HuH-7.5 (cell line): Measurements from ENCODE around the gene ACSL4.
"Not testable (repeated sequence)": the region's sequence is repeated elsewhere in the genome, so short reads cannot be mapped to it uniquely, and the experiment has no call there.

Experiments used
- DNase-seq: peaks from one replicate; pipeline ENCODE4 v3.0.0; 2011; ENCODE audit warnings: low spot score

ACSL4 gene

DNA sequence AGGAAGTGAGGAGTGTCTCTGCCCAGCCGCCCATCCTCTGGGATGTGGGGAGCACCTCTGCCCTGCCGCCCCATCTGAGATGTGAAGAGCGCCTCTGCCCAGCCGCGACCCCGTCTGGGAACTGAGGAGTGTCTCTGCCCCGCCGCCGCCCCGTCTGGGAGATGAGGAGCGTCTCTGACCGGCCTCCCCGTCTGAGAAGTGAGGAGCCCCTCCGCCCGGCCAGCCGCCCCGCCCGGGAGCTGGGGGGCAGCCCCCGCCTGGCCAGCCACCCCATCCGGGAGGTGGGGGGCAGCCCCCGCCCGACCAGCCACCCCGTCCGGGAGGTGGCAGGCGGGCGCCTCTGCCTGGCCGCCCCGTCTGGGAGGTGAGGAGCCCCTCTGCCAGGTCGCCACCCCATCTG, 61.9 kb downstream of the ACSL4 start:
- DNase-seq = not testable (repeated sequence)

DNA sequence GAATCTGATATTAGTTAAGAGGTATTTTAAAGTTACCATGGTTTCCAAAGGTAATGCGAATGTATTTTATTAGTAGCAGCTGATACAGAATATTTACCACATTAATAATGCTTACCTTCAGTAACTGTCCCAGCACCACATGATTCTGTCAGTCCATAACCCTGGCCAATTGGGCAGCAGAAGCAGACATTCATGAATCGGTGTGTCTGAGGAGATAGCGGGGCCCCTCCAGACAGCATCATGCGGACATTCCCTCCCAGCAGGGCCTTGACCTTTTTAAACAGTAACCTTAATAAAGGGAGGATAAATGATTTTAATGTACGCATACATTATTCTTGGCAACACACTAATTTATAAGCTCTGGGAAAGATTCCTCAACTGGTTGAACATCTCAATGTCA, 65.1 kb downstream of the ACSL4 start:
- DNase-seq = no peak

DNA sequence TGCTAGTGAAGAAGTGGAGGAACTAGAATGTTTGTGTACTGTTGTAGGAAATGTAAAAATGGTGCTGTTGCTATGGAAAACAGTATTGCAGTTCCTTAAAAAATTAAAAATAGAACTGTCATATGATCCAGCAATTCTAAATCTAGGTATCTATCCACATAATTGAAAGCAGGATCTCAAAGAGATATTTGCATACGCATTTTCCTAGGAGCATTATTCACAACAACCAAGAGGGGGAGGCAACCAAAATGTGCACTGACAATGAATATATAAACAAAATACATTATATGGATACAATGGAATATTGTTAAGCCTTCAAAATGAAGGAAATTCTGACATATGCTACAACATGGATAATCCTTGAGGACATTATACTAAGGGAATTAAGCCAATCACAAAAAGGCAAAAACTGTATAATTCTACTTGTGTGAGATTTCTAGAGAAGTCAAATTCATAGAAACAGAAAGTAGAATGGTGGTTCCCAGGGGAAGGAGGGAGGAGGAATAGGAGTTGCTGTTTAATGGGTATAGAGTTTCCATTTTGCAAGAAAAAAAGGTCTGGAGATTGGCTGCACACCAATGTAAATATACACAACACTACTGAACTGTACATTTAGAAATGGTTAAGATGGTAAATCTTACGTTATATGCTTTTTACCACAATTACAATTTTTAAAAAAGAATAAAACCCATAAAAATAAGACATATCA, 72.5 kb downstream of the ACSL4 start:
- DNase-seq = no peak

DNA sequence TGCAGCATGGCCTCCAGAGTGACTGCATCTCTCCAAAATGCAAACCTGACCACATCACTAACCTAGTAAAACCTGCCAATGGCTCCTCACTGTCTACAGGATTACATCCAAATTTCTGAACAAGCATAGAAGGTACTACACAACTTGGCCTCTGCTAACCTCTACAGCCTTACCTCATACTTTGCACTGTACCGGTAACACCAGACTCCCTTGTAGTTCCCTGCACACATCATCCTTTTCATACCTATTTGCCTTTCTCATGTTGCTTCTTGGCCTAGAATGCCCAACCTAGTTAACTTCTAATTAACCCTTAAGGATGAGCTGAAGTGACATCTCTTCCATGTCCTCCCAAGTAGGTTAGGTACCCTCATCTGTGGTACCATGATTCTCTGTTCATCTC, 74.7 kb downstream of the ACSL4 start:
- DNase-seq = no peak

DNA sequence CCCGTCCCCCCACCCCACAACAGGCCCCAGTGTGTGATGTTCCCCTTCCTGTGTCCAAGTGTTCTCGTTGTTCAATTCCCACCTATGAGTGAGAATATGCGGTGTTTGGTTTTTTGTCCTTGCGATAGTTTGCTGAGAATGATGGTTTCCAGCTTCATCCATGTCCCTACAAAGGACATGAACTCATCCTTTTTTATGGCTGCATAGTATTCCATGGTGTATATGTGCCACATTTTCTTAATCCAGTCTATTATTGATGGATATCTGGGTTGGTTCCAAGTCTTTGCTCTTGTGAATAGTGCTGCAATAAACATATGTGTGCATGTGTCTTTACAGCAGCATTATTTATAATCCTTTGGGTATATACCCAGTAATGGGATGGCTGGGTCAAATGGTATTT, 75.7 kb downstream of the ACSL4 start:
- not testable (repeated sequence) for DNase-seq

DNA sequence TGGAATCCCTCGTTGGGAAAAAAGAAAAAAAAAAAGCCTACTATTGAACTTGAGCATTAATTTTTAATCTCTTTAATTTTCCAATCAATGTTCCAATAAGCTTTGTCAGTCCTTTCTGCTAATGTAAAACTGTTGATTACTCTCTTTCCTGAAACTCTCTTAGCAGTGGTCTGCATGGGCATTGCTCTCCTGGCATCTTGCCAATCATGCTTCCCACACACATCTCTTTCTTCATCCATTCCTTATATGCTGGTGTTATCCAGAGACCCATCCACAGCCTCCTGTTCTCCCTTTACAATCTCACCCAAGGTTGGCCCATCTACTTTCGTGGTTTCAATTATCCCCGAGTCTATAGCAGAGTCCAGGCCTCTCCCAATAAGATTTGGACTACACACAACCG, 76.3 kb downstream of the ACSL4 start:
- no peak for DNase-seq

DNA sequence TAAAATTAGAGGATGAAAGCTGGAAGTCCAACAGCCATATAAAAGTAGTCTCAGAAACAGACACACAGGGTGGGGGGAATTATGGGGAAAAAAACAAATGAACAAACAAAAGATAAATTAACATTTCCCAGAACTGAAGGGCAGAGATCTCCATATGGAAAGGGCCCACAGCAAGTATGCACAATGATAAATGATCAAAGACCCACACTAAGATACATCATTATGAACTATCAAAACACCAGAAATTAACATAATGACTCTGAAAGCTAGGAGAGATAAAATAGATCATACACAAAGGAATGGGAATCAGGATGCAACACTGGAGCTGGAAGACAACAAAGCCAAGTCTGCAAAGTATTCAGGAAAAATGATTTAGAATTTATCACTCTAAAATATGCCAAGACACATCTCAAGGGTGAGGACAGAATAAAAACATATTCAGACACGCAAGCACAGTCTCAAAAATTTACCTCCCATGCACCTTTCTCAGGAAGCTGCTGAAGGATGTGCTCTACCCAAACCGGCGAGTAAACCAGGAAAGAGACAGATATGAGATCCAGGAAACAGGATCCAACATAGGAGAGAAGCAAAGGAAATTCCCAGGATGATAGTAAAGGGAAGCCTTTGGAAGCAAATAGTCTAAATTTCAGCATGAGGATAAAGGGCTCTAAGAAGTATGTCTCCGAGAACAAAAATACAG, 77.4 kb downstream of the ACSL4 start:
- DNase-seq = no peak

DNA sequence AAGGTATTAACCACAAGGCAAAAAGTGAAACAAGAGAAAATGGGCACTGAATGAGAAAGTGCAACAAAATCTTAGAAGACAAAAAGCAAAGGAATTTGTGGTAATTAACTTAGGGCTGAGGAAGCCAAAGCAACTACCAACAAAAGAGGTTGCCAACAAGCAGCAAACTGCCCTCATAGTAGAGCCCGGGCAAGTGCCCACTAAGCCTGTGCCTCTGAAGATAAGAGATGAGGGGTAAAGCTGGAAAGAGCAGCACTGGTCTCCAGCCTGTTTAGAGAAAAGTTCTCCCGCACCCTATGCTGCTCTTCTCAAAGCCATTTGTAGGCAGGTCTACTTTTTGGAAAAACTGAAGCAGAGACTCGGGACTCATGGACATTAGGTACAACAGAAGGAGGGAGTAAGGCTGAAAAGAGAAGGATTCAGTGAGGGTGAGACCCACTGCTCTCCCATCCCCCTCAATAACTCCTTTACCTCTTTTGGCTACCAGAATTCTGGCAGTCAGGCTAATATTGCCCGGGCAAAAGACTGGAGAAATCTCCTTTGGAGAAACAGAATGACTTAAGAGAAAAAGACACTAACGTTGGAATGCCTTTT, 78.4 kb downstream of the ACSL4 start:
- no peak for DNase-seq

DNA sequence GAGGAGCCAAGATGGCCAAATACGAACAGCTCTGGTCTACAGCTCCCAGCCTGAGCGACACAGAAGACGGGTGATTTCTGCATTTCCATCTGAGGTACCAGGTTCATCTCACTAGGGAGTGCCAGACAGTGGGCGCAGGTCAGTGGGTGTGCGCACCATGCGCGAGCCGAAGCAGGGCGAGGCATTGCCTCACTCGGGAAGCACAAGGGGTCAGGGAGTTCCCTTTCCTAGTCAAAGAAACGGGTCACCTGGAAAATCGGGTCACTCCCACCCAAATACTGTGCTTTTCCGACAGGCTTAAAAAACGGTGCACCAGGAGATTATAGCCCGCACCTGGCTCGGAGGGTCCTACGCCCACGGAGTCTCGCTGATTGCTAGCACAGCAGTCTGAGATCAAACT, 88.4 kb downstream of the ACSL4 start:
- DNase-seq = not testable (repeated sequence)

DNA sequence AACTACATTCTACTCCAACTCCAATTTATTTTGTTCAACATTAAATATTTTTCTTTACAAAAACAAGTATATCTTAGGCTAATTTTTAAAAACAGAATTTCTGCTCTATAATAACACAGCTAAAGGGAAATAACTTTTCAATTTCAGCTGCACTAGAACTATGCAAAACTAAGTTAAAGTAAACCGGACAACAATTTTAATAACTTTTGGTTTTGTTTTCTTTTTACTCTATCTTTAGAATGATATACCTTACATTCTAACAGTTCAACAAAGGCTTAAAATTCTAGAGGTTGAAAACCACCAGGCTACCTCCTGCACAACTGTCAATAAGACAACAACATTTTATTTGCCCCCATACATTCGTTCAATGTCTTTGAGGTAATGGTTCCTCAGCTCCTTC, 89.4 kb downstream of the ACSL4 start:
- no peak for DNase-seq

DNA sequence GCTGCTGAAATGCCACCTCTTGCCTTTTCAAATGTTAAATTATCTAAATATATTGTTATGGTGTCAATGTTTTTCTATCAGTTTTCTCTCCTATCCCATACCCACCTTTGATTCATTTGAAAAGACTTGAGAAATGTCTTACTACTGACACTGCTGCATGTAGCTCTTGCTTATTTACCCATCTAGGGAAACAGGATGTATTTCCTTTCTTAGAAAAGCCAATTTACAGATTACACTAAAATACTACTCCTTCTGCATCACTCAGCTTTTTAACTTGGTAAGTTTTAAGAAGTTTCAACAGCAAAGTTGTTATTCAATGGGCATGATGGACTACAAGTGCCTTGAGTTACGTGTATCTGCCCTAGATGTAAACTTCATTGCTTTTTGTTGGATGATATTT, 94.9 kb downstream of the ACSL4 start:
- no peak for DNase-seq

DNA sequence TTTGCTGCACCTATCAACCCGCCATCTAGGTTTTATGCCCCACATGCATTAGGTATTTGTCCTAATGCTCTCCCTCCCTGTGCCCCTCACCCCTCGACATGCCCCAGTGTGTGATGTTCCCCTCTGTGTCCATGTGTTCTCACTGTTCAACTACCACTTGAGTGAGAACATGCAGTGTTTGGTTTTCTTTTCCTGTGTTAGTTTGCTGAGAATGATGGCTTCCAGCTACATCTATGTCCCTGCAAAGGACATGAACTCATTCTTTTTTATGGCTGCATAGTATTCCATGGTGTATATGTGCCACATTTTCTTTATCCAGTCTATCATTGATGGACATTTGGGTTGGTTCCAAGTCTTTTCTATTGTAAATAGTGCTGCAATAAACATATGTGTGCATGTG, 95.6 kb downstream of the ACSL4 start:
- DNase-seq = not testable (repeated sequence)

DNA sequence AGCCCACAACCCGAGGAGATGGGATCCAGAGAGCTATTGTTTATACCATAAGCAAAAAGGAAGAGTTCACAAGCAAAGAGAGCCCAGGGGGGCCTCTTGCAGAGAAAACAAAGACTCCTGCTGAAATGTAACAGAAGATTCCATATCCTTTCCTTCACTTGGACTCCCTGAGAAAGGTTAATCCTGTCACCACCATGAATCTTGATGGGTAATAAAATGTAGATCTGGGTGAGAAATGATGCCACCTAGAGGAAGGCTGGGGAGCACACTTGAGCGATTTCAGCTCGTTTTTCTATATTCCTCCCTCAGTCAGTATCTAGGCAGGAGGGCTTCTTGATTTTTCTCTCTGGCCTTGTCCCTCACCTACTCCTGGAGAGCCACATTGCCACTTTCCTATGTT, 97.9 kb downstream of the ACSL4 start:
- DNase-seq = no peak

DNA sequence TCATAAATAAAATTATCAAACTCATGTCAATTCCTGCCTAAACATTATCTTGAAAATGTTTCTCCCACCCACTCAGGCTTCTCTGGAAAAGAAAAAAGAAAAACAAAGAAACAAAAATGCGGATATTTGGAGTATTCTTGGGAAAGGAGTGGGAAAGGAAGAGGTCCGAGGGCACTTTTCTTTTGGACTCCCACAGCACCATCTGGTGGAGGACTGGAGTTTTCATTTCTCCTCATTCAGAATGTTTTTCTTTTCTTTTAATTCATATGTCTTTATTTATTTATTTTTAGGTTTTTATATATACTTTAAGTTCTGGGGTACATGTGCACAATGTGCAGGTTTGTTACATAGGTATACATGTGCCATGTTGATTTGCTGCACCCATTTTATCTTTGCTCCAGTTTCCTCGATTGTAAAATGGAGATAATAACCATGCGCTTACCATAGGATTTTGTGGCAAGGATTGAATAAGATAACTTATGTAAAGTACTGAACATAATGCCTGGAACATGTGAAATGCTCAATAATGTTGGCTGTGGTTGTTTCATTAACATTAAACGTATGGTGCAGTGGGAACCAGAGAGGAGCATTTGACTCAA, 100.1 kb downstream of the ACSL4 start:
- no peak for DNase-seq

DNA sequence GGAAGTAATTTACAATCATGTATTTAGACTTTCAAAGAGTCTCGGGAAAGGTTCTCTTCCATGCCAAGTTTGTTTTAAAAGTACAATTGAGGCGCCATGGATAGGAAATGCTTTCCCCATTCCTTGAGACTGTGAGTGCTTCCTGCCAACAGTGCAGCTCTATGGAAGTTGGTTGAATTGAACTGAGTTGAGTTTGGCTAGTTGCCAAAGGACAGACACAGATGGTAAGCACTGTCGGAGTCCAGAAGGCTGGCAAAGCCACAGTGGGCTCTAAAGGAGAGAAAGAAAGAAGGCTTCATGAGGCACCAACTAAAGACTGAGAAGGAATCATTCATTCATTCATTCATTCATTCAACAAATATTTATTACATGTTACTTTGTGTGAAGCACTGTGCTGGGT, 103.7 kb downstream of the ACSL4 start:
- DNase-seq = no peak

DNA sequence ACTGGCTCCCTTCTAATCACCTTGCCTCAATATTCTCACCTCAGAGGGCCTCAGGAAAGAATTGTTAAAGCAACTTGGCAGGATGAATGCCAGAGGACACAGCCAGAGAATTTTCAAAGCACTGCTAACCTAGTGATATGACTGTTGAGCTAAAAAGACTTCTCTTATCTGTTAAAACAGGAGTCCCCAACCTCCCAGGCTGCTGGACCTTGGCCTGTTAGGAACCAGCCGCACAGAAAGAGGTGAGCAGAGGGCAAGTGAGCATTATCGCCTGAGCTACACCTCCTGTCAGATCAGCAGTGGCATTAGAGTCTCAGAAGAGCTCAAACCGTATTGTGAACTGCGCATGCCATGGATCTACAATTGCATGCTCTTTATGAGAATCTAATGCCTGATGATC, 106.4 kb downstream of the ACSL4 start:
- DNase-seq = peak; percentile 26

DNA sequence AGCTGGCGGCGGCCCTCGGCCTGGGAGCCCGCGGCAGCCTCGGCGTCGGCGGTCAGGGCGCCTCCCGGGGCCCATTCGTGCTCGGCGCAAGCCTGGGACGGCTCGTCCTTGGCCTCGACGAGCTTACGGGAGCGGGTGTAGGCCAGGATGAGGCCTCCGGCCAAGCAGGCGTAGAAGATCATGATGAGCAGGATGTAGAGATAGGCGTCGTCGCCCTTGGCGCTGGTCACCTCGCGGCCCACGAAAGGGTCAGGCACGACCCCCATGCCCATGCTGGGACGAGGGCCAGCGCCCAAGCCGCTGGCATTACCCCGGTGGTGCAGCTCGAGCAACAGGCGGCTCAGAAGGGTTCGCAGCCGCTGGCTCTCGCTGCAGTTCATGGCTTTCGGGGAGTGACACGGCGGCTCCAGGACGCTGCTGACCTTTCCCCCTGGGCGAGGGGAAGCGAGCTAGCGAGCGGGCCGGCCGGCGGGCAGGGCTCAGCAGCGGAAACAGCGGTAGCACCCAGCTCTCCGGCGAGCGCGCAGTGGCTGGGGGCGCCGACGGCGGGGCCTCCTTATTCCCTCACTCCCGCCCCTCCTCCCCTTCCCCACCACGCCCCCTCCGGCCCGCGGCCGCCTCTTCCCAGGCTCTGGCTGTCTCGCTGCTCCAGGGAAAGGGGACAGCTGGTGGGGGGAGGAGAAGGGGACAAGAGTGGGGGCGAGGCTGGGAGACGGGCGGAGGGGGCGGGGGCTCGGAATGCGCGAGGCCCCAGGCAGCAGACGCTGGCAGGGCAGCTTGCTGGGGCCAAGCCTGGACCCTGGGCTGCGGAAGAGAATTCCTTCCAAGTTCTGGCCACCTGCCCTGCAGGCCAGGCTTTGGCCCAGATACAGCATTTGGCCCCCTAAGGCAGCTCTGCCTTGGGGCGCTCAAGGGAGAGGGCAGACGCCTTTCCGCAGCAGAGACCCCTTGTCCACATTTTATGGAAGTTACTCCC, 108.1 kb downstream of the ACSL4 start, which contains the start of gene KCNE5:
Gene KCNE5, minus strand, starts transcription at position 532 of the 976 bp plus-strand sequence. Its CDS starts 152 bp downstream, at position 380.
- no peak for DNase-seq

DNA sequence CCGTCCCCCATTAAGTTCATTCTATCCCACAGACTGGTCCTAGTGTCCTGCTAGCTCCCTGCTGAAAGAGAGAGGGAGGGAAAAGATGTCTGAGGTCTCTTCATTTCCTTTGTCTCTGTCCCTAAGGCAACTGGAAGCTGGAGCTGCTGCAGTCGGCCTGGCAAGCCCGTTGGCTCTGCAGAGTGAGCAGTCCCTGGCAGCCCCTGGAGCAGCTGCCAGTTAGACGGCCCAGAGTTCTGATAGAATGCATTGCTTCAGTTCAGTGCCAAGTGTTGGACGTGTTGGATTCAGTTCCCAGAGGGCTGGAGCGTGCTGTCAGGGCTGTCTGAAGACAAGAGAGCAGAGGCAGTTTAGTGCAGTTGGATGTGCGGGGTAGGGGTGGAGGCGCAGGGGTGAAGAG, 109.1 kb downstream of the ACSL4 start:
- DNase-seq = no peak

DNA sequence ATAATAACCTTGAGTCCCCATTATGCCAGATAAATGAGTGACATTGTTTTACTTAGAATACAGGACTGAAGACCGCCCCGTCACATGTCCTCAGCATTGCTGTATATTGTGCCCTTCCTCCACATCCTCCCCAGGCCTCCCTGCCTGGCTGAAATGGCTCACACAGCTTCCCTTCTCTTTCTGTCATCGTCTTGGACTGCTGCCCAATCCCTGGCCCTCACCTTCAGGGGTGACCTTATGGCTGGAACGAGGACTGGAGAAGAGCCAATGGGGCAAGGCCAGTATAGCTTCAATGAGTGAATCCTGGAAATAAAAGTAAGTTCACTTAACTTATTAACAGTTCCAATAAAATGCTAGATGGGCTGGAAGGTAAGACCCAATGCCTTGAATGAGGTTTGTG, 110.8 kb downstream of the ACSL4 start:
- no peak for DNase-seq

DNA sequence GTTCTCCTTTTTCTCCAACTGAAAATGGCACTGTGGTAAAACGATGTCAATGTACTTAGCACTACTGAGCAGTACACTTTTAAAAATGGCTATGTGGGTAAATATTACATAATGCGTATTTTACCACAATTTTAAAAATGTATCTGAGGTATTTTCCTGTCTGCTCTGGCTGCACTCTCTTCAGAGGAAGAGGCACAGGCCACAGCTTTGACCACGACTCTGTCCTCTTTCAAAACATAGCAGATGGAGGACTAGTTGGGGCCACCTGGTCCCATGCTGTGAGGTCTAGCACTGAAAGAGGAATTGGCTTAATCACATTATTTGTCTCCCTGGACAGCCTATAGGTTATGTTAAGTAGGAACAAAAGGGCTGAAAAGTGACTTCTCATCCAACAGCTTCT, 113.3 kb downstream of the ACSL4 start:
- DNase-seq = no peak

DNA sequence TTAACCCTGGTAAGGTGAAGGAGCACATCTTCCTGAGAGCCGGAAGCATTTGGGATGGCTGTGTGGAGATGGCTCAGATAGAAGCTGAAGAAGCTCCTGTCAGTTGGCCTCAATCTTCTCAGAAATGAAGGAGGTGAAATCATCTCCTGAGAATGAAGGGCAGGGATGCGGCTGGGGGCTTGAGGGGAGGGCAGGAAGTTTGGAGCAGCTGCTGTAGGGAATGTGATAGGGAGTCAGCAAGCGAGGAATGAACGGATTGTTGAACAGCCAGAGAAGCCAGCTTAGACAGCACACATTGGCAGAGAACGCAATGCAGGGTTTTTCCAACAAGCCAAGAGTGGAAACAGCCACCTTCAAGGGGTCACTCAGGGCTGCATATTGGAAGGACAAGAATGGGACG, 118.1 kb downstream of the ACSL4 start:
- DNase-seq = no peak

DNA sequence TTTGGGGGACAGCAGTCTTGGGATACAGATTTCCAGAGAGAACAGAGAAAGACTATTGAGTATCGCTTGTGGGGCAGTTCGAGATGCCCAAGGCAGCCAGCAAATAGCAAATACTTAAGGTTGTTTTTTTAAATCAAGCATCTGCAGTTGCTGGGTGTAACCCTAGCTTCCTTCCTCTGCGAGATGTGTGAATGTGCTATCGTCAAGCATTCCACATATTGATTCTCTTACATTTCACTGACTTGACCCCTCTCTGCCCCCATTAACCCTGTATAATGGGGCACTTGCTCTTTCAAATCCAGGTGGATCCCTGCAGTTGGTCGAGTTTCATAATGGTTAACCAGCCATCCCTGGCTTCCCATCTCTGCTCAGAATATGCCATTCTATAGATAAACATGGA, 131.6 kb downstream of the ACSL4 start:
- no peak for DNase-seq
